Thyroid gland (tissue), 4 donors: ENCODE data around the gene SARDH. TPM values are rescaled to one million over a fixed set of nuclear protein-coding genes. Genes with fewer than 3 reads are reported as not detected.

Source experiments
- DNase-seq, 2 donors: peaks; one replicate each; pipeline ENCODE4 v3.0.0-alpha.2; 2019
- H3K27ac ChIP-seq, 3 donors: fragments of 200-600 bp; sonication (generic); 1 replicate in 2 of 3; 2 replicates in 1 of 3; pipeline ENCODE4 v1.5.1; 2016 to 2019; ENCODE audit warnings: mild to moderate bottlenecking in 1 of 3, moderate library complexity in 1 of 3
- H3K27me3 ChIP-seq: fragments of 200-600 bp; sonication (generic); one replicate; pipeline ENCODE4 v1.5.1; 2019
- H3K36me3 ChIP-seq, 2 donors: fragments of 200-600 bp; sonication (generic); one replicate each; pipeline ENCODE4 v1.5.1; 2016 to 2019
- H3K4me1 ChIP-seq, 2 donors: fragments of 200-600 bp; sonication (generic); one replicate each; pipeline ENCODE4 v1.5.1; 2017 to 2019
- H3K4me3 ChIP-seq, 3 donors: fragments of 200-600 bp; sonication (generic); replicated peaks in 1 of 3; 1 replicate in 2 of 3; 2 replicates in 1 of 3; pipeline ENCODE4 v1.5.1; 2016; ENCODE audit warnings: mild to moderate bottlenecking in 1 of 3
- H3K9me3 ChIP-seq: fragments of 200-600 bp; sonication (generic); one replicate; pipeline ENCODE4 v1.5.1; 2017
- CTCF ChIP-seq, 6 experiments: fragments of 200-600 bp in 3 of 6; fragments of 450-650 bp in 3 of 6; sonication (generic) in 3 of 6; IDR thresholded peaks; one replicate each; pipeline ENCODE4 v1.5.1; 2016 to 2019; ENCODE audit warnings: antibody characterized with exemption in 6 of 6, mild to moderate bottlenecking in 2 of 6, inconsistent platforms in 1 of 6, moderate library complexity in 1 of 6
- POLR2A ChIP-seq, 2 donors: fragments of 450-650 bp; IDR thresholded peaks; one replicate each; pipeline ENCODE4 v1.6.1; 2017; ENCODE audit warnings: antibody characterized with exemption in 2 of 2, mild to moderate bottlenecking in 2 of 2, moderate library complexity in 1 of 2
- WGBS, 2 donors: methylation state at CpG; one replicate each; pipeline ENCODE4 v1.1.5; 2017; 5-methylcytosine and 5-hydroxymethylcytosine counted together
- intact Hi-C: fragments of 100-400 bp; cut with DNase I; formaldehyde crosslinking; loops from one replicate; pipeline ENCODE4 v1.15.1; 2023
- total RNA-seq, 4 donors: library from RNA; depleted of rRNA; stranded (reverse); fragments of >200 nt; gene quantifications; one replicate each; pipeline ENCODE4 v1.2.3, GENCODE V29; 2016

The SARDH gene
- total RNA-seq, 4 donors from 2014 or later: 2.2 to 6.2 (median 3.3) TPM; not detected in 1

- TF ChIP-seq CTCF (IDR thresholded peaks at IDR 0.05) (no peak), POLR2A (IDR thresholded peaks at IDR 0.05) (no peak)
- no peaks in the 10 kb centered on the region for H3K9me3 ChIP-seq
- no peaks in the 10 kb centered on the region for H3K27me3 ChIP-seq
- H3K36me3 ChIP-seq: peaks cover 3 to 20% of the 10 kb centered on the region in 2 donors
- intact Hi-C loops: no loop called here
- DNase-seq: peak in 1 of 2 donors; percentile 2
- no peak overlapping the region for H3K4me3 ChIP-seq
- no peak overlapping the region for H3K27ac ChIP-seq
- WGBS, 2 donors: 84 to 96% methylated on average over 11 to 12 of the region's 16 CpGs
- no peaks in the 10 kb centered on the region for H3K4me1 ChIP-seq
Measured at GRCh38 chr9:133770076-133770777, 32.1 kb upstream of the SARDH start.

- 81 to 85% methylated on average over 11 to 16 of the region's 17 CpGs for WGBS, 2 donors
- intact Hi-C loops: no loop called here
- no peak overlapping the region for H3K27ac ChIP-seq
- no peaks in the 10 kb centered on the region for H3K4me1 ChIP-seq
- peaks cover 3 to 18% of the 10 kb centered on the region in 2 donors for H3K36me3 ChIP-seq
- no peaks in the 10 kb centered on the region for H3K9me3 ChIP-seq
- peak in 1 of 2 donors; percentile 2 for DNase-seq
- no peak overlapping the region for H3K4me3 ChIP-seq
- no peak for TF ChIP-seq CTCF (IDR thresholded peaks at IDR 0.05)
- no peak for TF ChIP-seq POLR2A (IDR thresholded peaks at IDR 0.05)
- H3K27me3 ChIP-seq: no peaks in the 10 kb centered on the region
Measured at GRCh38 chr9:133769511-133770075, 31.4 kb upstream of the SARDH start.

- H3K27me3 ChIP-seq: no peaks in the 10 kb centered on the region
- H3K27ac ChIP-seq: no peak overlapping the region
- H3K4me1 ChIP-seq: no peaks in the 10 kb centered on the region
- intact Hi-C loops: no loop called here
- H3K4me3 ChIP-seq: no peak overlapping the region
- 62 to 67% methylated on average over 10 to 12 of the region's 15 CpGs for WGBS, 2 donors
- no peaks in the 10 kb centered on the region for H3K9me3 ChIP-seq
- H3K36me3 ChIP-seq: peaks cover 0 to 12% of the 10 kb centered on the region in 2 donors
- DNase-seq: peak; percentile 87 to 93
- TF ChIP-seq CTCF (IDR thresholded peaks at IDR 0.05): peak in 4 of 6 experiments; percentile 40 to 76 (median 66)
- no peak for TF ChIP-seq POLR2A (IDR thresholded peaks at IDR 0.05)
Measured at GRCh38 chr9:133768859-133769510, 30.8 kb upstream of the SARDH start.

GRCh38 chr9:133768371-133768858 is 30.3 kb upstream of the SARDH start:
- WGBS, 2 donors: 98 to 100% methylated on average over 1 to 17 of the region's 17 CpGs
- TF ChIP-seq CTCF (IDR thresholded peaks at IDR 0.05) (no peak), POLR2A (IDR thresholded peaks at IDR 0.05) (no peak)
- Histone ChIP-seq H3K4me3 (no peak overlapping the region), H3K27ac (no peak overlapping the region), H3K36me3 (peaks cover 3 to 9% of the 10 kb centered on the region in 2 donors), H3K9me3 (no peaks in the 10 kb centered on the region), H3K4me1 (no peaks in the 10 kb centered on the region), H3K27me3 (no peaks in the 10 kb centered on the region)
- intact Hi-C loops: no loop called here
- peak in 1 of 2 donors; percentile 2 for DNase-seq
